SK-N-MC (cell line): ENCODE data around the gene FBXW11.
"Not testable (repeated sequence)": the region's sequence is repeated elsewhere in the genome, so short reads cannot be mapped to it uniquely, and the experiment has no call there.

ENCODE experiments used
- EZH2 ChIP-seq: fragments of 200-600 bp; sonication (generic); IDR thresholded peaks from one replicate; pipeline ENCODE4 v1.6.1; 2017; ENCODE audit warnings: antibody characterized with exemption
- FOXP2 ChIP-seq: optimal IDR thresholded peaks from 2 replicates; pipeline ENCODE3; 2011; ENCODE audit warnings: mild to moderate bottlenecking, moderate library complexity; ENCODE audit not compliant: insufficient read depth; ENCODE audit errors: extremely low read length, control extremely low read depth
- POLR2AphosphoS5 ChIP-seq: IDR thresholded peaks from 2 replicates; pipeline ENCODE4 v1.6.1; 2012; ENCODE audit warnings: mild to moderate bottlenecking, low read depth, low read length, borderline replicate concordance

DNA sequence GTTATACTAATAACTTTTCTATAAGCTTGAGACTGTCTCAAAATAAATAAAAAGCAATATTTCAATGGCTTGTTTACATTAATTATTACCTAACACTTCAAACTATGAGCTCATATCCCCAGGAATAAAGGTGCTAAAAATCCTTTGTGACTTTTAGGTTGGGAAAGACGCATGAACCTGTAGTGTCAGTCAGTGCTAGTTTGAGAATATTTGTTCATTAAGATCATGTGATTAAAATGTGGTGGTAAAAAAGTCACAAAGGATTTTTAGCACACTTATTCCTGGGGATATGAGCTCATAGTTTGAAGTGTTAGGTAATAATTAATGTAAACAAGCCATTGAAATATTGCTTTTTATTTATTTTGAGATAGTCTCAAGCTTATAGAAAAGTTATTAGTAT, 64.8 kb downstream of the FBXW11 start:
- not testable (repeated sequence) for TF ChIP-seq POLR2AphosphoS5, EZH2, FOXP2
